ENCODE data around the gene ZDHHC11.
"Not testable (repeated sequence)": the region's sequence is repeated elsewhere in the genome, so short reads cannot be mapped to it uniquely, and the experiment has no call there.

Gene ZDHHC11

DNA sequence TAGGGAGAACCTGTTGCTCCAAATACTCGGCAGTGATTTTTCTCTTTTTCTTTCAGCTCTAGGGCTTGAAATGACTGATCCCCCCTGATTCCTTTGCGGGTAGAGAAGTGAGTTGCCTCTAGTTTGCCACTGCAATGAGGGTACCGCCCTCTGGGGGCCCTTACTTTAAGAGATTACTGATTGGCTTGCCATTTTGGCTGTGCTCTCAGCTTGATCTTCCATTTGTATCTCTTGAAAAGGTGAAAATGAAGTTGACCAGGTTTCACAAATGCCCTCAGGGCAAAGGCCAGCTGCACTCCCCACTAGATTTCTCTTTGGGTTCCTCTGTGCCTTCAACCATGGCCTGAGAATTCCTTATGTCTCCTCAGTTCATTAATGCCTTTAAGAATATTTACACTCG, 52.8 kb downstream of the ZDHHC11 start:
- DNase-seq, result not testable (repeated sequence)

DNA sequence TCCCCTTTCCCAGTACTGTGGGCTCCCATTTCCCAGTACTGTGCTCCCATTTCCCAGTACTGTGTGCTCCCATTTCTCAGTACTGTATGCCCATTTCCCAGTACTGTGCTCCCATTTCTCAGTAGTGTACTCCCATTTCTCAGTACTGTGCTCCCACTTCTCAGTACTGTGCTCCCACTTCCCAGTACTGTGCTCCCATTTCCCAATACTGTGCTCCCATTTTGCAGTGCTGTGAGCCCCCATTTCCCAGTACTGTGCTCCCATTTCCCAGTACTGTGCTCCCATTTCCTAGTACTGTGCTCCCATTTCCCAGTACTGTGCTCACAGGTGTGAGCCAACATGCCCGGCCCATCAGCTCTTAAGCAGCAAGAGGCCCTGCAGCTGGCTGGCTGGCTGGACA, 54.9 kb downstream of the ZDHHC11 start:
- not testable (repeated sequence) for DNase-seq

DNA sequence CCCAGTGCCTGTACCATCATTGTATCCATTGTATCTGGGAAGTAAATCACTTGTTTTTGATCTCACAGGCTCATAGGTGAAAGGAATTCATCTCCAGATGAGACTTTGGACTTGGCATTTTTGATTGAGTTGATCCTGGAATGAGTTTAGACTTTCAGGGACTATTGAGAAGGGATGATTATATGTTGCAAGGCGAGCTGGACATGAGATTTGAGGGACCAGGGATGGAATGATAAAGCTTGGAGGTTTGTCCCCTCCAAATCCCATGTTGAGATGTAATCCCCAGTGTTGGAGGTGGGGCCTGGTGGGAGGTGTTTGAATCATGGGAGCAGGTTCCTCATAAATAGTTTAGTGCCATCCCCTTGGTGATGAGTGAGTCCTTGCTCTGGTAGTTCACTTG, 55.8 kb downstream of the ZDHHC11 start:
- DNase-seq, result not testable (repeated sequence)

DNA sequence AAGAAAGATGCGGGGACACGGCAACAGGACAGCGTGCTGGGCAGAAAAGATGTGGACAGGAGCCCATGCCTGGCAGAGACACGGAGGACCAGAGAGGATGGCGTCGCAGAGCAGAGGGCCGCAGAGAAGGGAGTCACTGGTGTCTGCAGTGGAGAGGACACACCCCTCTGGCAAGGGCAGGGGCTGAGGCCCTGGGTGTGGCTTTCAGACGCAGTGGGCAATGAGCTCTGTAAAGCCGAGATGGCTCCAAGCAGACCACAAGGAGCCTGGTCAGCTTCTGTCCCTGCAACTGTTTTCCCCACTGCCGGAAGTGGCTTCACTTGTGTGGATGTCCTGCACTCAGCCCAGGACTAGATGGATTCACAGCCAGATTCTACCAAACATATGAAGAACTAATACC, 62.1 kb downstream of the ZDHHC11 start:
- not testable (repeated sequence) for DNase-seq

DNA sequence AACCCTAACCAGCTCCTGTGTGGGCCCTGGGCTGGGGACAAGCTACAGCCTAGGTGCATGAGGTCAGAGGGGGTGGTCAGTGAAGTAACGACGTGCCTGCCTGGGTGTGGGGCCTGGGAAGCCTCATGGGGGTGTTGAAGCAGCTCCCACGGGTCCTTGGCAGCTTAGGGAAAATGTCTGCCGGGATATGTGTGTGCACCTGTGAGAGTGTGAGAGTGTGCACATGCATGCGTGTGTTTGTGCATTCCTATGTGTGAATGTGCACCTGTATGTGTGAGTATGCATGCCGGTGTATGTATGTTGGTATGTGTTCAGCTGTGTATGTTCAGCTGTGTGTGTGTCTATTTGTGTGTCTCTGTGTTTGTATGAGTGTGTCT, 62.9 kb downstream of the ZDHHC11 start:
- DNase-seq, result not testable (repeated sequence)

DNA sequence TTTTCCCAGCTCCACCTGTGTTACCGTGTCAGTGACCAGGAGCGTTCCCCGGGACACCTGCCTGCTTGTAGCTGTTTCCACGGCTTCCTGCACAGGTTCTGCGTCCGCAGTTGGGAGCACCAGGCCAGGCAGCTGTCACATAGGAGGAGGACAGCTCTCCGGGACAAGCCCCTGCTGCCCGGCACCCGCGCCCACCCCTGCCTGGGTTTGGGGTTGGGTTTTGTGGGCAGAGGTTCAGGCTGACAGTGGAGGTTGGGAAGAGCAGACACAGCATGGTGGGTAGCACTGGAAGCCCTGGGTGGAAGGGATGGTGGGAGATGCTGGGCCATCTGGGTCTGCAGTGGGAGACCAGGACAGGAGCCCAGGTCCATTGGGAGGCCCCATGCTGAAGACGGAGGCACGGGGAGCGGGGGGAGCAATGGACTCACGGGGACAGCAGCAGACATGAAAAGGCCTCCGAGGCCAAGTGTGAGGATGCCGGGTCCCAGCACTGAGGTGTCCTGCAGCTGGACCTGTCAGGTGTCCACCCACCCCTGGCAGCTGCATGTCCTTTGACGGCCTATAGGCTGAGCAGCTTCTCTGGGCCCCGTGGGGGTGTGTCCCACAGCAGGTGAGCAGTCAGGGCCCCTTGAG, 63.4 kb downstream of the ZDHHC11 start:
- not testable (repeated sequence) for DNase-seq

DNA sequence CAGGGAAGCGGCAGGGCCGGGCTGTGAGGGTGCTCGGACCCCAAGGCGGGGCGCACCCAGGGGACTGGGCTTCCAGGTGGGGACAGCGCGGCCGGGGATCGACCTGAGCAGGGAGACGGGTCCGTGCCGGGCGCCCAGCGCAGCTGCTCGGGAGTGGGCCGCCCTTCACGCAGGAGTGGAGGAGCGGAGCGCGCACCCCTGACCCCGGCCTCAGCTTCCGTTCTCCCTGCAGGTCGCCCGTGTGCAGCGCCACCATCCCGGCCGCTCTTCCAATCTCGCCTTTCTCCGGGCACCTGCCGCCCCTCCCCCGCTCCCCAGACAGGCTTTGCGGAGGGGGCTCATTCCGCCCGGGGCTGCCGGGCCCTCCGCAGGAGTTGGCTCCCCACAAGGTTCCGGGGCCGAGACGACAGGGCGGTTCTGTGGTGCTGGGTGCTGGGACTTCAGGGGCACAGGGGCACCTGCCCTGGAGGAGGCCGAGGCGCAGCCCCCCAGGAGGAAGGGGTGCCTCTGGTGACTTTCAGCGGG, 65.5 kb downstream of the ZDHHC11 start:
- not testable (repeated sequence) for DNase-seq

DNA sequence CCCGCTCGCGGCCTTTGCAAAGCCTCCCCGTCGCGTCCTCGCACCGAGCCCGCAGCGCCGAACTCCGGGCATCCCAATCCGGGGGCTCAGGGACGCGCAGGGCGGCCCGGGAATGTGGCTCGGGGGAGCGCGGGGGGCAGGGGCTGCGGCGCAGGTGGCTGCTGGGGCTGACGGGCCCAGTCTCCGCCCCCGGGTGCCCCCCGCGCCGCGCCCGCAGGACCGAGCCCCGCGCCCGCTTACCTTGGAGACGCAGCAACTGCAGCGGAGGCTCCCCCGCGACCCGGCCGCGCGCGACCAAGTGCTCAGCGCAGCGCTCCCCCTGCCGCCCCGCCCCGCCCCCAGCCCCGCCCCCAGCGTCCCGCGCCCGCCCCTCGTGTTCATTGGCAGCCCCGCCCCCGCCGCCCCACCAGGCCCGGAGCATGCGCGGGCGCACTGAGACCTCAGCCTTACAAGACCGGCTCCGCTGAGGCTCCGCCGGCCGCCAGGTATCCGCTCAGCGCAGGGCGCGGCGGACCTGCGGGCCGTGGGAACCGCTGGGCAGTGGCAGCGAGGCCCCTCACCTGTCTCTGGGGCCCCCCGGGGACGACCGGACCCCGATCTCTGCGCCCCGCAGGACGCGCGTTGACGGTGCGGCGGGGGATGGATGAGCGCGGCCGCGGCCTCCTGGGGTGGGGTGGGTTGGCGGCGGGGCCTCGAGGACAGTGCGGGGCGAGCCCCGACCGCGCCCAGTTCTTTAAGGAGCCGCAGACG, 66.2 kb downstream of the ZDHHC11 start, which contains the start of gene ZDHHC11B:
Gene ZDHHC11B, minus strand, starts transcription at position 302 of the 750 bp plus-strand sequence. CDS start 17,810 bp downstream, outside the sequence.
- peak; percentile 71 for DNase-seq

DNA sequence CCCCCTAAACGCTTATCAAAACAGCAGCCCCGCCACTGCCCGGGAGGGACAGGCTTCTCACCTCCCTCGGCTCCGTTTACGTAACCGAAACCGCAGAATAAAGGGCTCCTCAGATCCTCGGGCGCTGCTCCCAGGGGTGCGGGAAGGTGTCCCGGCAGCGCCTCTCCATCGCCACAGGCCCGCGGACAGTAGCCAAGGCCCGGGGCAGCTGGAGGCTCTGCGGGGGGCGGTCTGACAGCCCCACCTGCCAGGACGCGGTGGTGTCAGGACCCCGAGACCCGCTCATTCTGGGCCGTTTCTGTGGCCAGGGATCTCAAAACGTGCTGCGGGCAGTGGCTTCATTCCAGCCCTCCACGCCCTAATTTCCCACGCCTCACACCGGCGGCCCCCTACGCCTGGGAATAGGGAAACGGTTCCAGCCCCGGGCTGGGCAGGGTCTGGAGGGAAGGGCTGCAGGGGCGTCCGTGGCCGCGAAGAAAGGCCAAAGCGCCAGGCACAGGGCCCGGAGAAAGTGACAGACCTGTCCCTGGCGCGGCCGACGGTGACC, 66.8 kb downstream of the ZDHHC11 start:
- DNase-seq, result not testable (repeated sequence)

DNA sequence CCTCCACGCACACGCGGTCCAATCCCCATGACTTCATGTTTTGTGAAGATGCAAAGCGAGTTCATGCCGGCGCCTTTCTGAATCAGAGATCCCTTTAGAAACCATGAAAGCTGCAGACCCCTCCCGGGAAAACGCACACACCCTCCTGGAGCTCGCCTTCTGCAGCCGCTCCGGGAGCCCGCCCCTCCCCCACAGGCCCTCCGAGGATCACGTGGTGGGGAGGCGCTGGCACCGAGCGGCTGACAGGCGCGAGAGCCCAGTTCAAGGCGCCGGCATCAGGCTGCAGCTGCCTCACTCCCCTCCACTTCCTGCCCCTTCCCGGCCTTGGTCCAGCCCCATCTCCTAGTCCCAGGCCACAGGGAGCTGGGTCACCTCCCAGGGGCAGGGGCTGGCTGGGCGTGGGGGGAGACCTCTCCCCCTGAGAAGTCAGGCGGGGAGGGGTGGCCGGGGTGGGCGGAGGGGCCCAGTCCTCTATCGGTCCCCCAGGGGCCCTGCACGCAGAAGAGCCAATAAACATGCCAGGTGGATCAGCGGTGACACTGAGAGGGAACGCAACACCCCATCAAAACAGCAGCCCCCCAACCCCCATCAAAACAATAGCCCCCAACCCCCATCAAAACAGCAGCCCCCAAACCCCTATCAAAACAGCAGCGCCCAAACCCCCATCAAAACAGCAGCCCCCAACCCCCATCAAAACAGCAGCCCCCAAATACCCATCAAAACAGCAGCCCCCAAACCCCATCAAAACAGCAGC, 67.6 kb downstream of the ZDHHC11 start:
- not testable (repeated sequence) for DNase-seq

DNA sequence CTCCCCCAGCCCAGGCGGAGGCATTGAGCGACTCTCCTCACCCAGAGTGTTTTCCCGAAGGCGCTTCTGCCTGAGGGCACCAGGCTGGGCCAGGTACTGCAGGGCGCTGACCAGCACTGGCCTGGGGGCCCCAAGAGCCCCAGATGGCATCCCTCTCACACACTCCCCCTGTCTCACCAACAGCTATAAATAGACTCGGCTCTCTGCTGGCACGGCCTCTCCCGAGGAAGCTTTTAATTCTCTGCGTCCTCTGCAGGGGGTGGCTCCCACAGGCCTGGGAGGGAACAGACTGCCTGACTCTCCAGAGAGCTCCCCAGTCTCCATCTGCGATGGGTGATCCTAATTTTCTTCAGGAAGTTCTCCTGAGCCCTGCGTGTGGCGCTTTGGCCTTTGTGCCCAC, 68.4 kb downstream of the ZDHHC11 start:
- DNase-seq, result not testable (repeated sequence)

DNA sequence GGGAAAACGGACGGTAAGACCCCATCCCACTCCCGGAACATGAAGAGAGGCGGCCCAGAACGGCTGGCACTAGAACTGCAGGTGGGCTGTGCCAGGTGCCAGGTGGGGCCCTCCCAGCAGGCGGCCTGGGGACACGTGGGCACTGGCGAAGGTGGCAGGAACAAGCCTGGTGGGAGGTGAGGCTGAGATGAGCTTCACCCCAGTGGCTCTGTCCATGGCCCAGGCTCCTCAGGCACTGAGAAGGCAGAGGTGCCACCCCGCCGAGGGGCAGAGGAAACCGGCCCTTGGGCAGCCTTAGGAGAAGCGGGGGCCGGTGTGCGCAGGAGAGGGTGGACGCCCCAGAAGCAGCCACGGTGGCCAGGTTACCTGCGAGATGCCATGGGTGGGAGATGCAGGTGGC, 70.2 kb downstream of the ZDHHC11 start:
- not testable (repeated sequence) for DNase-seq

DNA sequence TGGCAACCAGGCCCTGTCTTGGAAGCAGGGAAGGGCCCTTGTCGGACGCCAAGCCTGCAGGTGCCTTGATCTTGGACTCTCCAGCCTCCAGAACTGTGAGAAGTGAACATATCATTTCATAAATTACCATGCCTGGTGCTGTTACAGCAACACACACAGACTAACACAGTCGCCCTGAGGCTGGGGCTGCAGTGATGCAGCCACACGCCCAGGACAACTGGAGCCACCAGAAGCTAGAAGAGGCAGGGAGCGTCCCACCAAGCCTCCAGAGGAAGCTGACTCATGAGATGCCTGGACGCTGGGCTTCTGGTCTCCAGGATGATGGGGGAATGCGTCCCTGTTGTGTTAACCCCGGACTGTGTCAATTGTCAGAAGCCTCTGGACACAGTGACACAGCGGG, 71.8 kb downstream of the ZDHHC11 start:
- DNase-seq, result not testable (repeated sequence)

DNA sequence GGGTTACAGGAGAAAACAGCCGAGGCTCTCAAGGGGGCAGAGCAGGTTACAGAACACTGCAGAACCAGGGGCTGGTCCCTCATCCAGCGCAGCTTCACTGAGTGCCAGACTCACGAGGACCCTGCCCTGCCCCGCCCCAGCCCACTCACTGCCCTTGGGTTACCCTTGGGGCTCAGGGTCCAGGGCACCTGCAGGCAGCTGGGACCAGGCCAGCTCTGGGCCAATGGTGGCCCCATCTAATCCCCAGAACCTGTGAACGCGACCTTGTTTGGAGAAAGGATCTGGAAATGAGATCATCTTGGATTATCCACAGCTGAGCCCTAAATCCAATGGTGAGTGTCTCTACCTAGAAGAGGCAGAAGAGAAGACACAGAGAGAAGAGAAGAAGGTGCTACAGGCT, 72.4 kb downstream of the ZDHHC11 start:
- not testable (repeated sequence) for DNase-seq

DNA sequence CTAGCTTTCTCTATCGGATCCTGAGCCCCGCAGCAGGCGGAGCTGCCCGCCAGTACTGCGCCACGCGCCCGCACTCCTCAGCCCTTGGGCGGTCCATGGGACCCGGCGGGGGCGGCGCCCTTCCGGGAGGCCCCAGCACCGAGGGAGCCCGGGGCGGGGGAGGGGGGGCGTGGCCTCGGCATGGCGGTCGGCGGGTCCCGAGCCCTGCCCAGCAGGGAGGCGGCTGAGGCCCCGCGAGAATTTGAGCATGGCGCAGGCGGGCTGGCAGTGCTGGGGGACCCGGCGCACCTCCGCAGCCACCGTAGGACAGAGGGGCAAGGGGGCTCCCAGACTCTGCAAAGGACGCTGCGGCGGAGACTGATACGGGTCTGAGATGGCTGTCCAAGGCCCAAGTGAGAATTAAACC, 73.0 kb downstream of the ZDHHC11 start:
- no peak for DNase-seq

DNA sequence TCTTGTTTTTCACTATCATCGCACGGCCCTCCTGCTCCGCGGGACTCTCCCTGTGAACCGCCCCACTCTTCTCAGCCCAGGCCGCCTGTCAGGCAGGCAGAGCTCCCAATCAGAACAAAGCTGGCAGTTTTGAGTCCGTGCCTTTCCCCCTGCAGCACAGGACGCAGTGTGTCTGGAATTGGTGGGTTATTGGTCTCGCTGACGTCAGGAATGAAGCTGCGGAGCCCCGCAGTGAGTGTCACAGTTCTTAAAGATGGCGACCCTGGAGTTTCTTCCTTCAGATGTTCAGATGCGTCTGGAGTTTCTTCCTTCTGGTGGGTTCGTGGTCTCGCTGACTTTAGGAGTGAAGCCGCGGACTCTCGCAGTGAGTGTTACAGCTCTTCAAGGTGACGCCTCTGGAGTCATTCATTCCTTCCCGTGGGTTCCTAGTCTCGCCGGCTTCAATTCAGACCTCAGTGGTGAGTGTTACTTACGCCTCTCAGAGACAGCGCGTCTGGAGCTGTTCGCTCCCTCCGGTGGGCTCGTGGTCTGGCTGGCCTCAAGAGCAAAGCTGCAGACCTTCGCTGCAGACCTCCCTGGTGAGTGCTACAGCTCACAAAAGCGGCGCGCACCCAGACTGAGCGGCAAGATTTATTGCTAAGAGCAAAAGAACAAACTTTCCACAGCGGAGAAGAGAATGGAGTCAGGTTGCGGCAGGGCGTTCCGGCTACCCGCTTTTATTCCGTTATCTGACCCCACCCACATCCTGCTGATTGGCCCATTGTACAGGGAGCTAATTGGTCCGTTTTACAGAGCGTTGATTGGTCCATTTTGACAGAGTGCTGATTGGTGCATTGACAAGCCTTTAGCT, 73.7 kb downstream of the ZDHHC11 start:
- no peak for DNase-seq

DNA sequence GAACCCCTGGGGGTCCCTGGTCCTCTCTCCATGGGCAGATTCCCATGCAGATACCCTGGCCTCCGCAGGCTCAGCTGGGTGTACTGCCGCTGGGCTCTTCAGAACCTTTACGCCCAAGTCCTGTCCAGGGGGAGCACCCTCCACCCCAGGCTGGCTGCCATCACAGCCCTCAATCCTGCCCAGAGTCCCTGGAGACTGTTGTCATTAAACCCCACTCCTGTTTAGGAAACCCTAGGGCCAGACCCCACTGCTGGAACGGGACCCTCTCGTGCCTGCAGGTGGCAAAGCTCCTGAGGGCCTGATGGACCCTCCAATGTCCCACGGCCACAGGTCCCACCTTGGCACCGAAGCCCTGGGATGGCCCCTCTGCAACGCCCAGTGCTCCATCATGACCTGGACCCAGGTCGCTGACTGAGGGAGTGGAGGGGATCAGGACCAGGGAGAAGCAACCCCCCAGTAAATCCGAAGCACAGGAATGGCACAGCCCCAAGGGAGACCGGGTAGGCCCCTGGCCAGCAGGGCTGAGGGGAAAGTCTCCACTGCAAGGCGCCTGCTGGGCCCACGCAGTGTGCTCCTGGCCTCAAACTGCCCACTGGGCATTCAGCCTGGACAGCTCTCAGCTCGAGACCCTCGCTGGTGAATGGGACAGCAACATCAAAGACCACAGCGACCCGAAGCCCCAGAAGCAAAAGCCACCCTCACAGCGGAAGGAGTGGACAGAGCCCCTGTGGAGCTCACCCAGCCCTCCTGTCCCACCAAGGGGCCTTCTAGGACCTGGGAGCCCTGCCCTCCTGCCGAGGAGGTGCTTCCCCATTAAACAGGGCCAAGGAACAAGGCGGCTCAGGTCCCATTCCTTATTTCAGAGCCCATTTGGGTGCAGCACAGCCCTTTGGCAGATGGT, 74.6 kb downstream of the ZDHHC11 start:
- no peak for DNase-seq

DNA sequence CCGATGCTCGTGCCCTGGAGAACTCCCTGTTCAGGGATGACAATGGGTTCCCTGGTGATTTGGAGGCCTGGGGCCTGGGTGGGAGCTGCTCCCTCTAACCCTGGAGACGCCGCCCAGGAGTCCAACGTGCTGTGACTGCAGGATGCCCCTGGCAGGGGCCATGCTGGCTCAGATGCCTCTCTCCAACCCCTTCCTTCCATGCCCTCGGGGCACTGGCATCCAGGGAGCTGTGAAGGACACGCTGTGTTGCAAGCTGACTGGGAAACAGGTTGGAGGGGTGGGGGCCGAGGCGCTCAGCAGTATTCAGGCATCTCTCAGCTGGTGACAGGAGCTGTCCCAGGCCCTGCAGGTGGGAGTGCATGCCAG, 75.2 kb downstream of the ZDHHC11 start:
- not testable (repeated sequence) for DNase-seq

DNA sequence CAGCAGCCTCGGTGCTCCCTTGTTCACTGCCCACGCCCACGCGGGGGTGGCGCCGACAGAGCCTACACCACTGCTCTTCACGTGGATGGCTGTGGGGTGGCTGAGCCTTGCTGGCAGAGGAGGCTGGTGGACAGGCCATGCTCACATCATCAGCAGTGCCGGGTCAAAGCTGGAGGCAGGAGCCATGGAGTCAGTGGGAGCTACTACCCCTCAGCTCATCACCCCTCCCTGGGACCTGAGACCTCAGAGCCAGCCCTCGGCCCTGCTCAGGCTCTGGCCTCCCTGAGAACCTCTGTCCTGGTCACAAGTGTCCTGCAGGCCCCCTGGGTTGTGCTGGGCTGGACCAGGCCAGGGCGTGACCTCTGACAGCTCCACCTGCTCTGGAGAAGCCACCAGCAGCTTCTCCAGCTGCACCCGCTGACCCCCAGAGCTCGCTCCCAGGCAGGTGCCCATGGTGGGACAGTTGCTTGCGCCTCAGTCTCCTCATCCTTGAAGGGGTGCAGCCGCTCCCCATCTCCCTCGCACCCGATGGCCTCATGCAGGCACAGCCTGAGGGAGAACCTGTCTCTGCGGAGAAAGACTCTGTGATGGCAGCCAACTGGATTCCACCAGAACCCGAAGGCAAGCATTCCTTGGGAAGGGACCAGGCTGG, 75.8 kb downstream of the ZDHHC11 start:
- DNase-seq, result not testable (repeated sequence)

DNA sequence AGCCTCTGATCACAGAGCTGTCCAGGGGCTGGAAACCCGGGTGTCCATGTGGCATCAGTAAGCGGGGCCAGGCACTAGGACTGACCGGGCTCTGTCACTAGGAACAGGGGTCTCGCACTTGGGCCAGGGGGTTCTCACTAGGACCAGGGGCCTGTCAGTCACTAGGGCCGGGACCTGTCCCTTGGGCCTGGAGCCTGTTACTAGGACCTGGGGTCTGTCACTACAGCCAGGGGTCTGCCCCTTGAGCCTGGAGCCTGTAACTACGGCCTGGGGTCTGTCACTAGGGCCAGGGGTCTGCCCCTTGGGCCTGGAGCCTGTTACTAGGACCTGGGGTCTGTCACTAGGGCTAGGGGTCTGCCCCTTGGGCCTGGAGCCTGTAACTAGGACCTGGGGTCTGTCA, 76.5 kb downstream of the ZDHHC11 start:
- not testable (repeated sequence) for DNase-seq
